ENCODE results near the gene BTBD17. TPM values are rescaled to one million over a fixed set of nuclear protein-coding genes. Genes with fewer than 3 reads are reported as not detected.

Gene BTBD17
- total and polyA plus RNA-seq, 12 donors, result not detected

- intact Hi-C loops (cut with DNase I), result loop anchor here in 1 of 10 donors (5.0 kb wide), 1 partner anchor 32 kb away; no protein-coding TSS in a partner anchor
- Histone ChIP-seq H3K4me3 (no peak overlapping the region), H3K9me3 (peaks cover 0 to 5% (median 0%) of the 10 kb centered on the region in 11 donors), H3K36me3 (no peaks in the 10 kb centered on the region), H3K4me1 (peaks cover 6 to 36% (median 14%) of the 10 kb centered on the region in 9 donors), H3K27me3 (no peaks in the 10 kb centered on the region), H3K27ac (no peak overlapping the region)
- DNase-seq (no peak), ATAC-seq (no peak)
- TF ChIP-seq, protein P1, sequence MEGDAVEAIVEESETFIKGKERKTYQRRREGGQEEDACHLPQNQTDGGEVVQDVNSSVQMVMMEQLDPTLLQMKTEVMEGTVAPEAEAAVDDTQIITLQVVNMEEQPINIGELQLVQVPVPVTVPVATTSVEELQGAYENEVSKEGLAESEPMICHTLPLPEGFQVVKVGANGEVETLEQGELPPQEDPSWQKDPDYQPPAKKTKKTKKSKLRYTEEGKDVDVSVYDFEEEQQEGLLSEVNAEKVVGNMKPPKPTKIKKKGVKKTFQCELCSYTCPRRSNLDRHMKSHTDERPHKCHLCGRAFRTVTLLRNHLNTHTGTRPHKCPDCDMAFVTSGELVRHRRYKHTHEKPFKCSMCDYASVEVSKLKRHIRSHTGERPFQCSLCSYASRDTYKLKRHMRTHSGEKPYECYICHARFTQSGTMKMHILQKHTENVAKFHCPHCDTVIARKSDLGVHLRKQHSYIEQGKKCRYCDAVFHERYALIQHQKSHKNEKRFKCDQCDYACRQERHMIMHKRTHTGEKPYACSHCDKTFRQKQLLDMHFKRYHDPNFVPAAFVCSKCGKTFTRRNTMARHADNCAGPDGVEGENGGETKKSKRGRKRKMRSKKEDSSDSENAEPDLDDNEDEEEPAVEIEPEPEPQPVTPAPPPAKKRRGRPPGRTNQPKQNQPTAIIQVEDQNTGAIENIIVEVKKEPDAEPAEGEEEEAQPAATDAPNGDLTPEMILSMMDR (IDR thresholded peaks at IDR 0.05), result no peak
- WGBS, 2 donors, result 90 to 91% methylated on average over 2 of the region's 2 CpGs
Observed at GRCh38 chr17:74389937-74390679, 28.4 kb upstream of the BTBD17 start.

DNA sequence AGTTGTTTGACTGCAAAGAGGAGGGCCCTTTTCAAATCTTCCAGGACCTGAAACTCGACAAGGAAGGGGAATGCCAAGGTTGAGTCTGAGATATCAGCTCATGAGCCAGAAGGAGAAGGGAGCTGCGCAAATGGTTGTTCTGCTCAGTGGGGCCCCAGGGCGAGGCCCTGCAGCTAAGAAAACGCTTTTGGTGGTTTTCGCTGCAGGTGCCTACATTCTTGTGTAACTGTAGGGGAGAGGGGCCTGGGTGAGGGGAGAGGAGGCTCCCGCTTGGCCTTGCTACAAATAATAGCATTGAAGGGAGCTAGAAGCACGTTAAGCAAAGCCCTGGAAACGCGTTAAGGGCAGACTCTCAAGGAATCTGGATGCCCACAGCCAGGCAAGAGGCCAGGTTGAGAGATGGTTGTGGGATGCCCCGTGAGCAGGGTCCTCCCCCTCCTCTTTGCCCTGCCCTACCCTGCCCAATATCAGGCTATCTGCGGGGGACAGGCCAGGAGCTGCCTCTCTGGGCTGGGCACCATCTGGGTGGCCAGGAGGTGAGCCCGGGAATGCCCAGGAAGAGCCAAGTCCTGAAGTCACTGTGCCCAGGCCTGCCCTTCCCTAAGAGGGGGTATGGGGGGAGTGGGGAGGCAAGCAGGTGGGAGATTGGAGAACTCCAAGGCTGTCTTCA, 27.6 kb upstream of the BTBD17 start:
- H3K27me3 ChIP-seq, result no peaks in the 10 kb centered on the region
- intact Hi-C loops (cut with DNase I), result loop anchor here in 1 of 10 donors (5.0 kb wide), 1 partner anchor 33 kb away; no protein-coding TSS in a partner anchor

DNA sequence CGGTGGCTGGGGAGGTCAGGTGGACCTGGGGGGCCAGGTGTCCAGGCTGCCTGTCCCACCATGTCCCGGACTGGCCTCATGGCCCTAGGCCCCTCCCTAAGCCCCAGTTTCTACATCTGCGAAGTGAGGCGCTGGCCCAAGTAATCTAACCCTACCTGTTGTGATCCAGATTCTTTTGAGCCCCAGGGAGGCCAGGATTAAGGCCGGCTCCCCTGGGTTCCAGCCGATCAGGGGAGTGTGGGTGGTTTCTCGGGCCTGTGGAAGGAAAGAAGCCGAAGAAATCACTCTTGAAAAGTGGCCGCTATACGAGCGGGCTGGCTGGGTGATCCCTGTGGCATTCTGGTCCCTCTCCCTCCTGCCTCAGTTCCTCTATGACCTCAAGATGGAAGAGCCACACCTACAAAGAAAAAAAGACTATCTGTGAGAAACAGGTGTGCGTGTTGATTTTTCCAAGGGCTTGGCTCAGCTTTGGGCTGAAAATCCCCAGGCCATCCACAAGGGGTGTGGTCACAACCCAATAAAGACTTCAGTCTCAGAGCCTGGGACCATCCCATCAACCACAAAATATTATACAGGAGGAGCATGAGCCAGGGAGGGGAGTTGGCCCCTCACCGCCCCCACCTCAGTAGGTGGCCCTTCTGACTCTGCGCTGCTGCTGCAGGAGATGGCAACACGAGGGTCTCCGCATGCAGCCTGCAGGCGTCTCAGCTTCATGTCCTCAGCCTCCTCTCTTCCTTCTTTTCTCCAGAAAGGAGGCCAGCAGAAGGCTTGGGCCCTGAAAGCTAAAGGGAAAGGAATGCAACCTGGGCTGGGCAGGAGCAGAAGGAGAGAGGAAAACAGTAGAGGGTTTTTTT, 25.9 kb upstream of the BTBD17 start:
- TF ChIP-seq, protein P1 (IDR thresholded peaks at IDR 0.05), result no peak
- H3K4me1 ChIP-seq, result peaks cover 6 to 27% (median 14%) of the 10 kb centered on the region in 9 donors
- intact Hi-C loops (cut with DNase I), result loop anchor here in 1 of 10 donors (5.0 kb wide), 1 partner anchor 35 kb away; no protein-coding TSS in a partner anchor
- H3K4me3 ChIP-seq, result no peak overlapping the region
- WGBS, 2 donors, result 84 to 88% methylated on average over 17 of the region's 17 CpGs
- DNase-seq (no peak), ATAC-seq (peak in 1 of 8 donors; percentile 39)
- peaks cover 0 to 5% (median 0%) of the 10 kb centered on the region in 11 donors for H3K9me3 ChIP-seq
- H3K27ac ChIP-seq, result peak overlapping the region in 4 of 10 donors; percentile 56 to 73 (median 70)
- H3K36me3 ChIP-seq, result no peaks in the 10 kb centered on the region
- no peaks in the 10 kb centered on the region for H3K27me3 ChIP-seq

More for the DNA sequence above, 27.6 kb upstream of the BTBD17 start:
- no peaks in the 10 kb centered on the region for H3K36me3 ChIP-seq
- no peak overlapping the region for H3K4me3 ChIP-seq
- ATAC-seq (no peak), DNase-seq (no peak)
- WGBS, 2 donors, result 90 to 91% methylated on average over 12 of the region's 12 CpGs
- TF ChIP-seq, protein P1 (IDR thresholded peaks at IDR 0.05), result no peak
- peaks cover 0 to 5% (median 0%) of the 10 kb centered on the region in 11 donors for H3K9me3 ChIP-seq
- peaks cover 6 to 34% (median 14%) of the 10 kb centered on the region in 9 donors for H3K4me1 ChIP-seq
- no peak overlapping the region for H3K27ac ChIP-seq

Measured in heart right ventricle (tissue), 16 donors.